HCT116 (cell line): ENCODE results near the gene RASAL2. TPM values are rescaled to one million over a fixed set of nuclear protein-coding genes. Genes with fewer than 3 reads are reported as not detected.
A peak's percentile ranks its signal among the peaks of the same experiment; 100 is the strongest.

Experiments
- ATAC-seq: fragments of 200-7000 bp; cut with Tn5 transposase; 2 replicates; pipeline ENCODE4 v1.9.1; 2020; ENCODE audit warnings: mild to moderate bottlenecking, moderate library complexity
- BruUV-seq: library from RNA; stranded (reverse); fragments of 400-500 nt; replicated peaks from 2 replicates; lab custom pipeline; 2021; lab: Mats Ljungman, UMichigan
- CTCF ChIA-PET: fragments of 300-600 bp; sonication (Branson Sonifier 250); formaldehyde crosslinking; loops from one replicate; lab custom pipeline; 2021; ENCODE audit warnings: antibody characterized with exemption; lab: Charles Lee
- POLR2A ChIA-PET: fragments of 300-600, 350-600 bp; sonication (Branson Sonifier 250); formaldehyde crosslinking; loops from one replicate; lab custom pipeline; 2021; ENCODE audit warnings: antibody characterized with exemption; lab: Charles Lee
- RAD21 ChIA-PET, 2 experiments: fragments of 300-600 bp; sonication (Branson Sonifier 250); formaldehyde crosslinking; loops; one replicate each; lab custom pipeline; 2023; ENCODE audit warnings: low total read pairs in 2 of 2; ENCODE audit not compliant: uncharacterized antibody in 2 of 2, unreplicated experiment in 2 of 2, low non-redundant PET in 1 of 2; lab: Charles Lee
- DNase-seq: peaks from one replicate; pipeline ENCODE4 v3.0.0-alpha.2; 2010; ENCODE audit warnings: low read depth, low spot score
- H2AFZ ChIP-seq: fragments of 200-600 bp; shearing (Covaris generic), sonication (generic); 2 replicates; pipeline ENCODE4 v1.6.1; 2017; ENCODE audit warnings: low read depth, mixed run types, mixed read lengths, antibody characterized with exemption, low read length; ENCODE audit not compliant: poor library complexity, severe bottlenecking
- H3K27ac ChIP-seq: 2 replicates; pipeline ENCODE4 v1.5.1; 2012; ENCODE audit warnings: low read depth, low read length
- H3K27me3 ChIP-seq: fragments of 200-600 bp; sonication (generic); 2 replicates; pipeline ENCODE4 v1.6.1; 2016; ENCODE audit warnings: mixed run types, low read length, mixed read lengths; ENCODE audit not compliant: insufficient read depth
- H3K36me3 ChIP-seq, 2 experiments: fragments of 200-500 bp in 1 of 2; fragments of 200-600 bp in 1 of 2; sonication (Bioruptor generic) in 1 of 2; sonication (generic) in 1 of 2; 2 replicates each; pipeline versions ENCODE4 v1.5.1 to v1.6.1; 2014 to 2016; ENCODE audit warnings: low read length in 2 of 2, inconsistent platforms in 1 of 2, mixed read lengths in 1 of 2, mixed run types in 1 of 2; ENCODE audit not compliant: insufficient read depth in 2 of 2, control insufficient read depth in 1 of 2
- H3K4me1 ChIP-seq, 2 experiments: fragments of 200-600 bp in 1 of 2; sonication (generic) in 1 of 2; 2 replicates each; pipeline versions ENCODE4 v1.5.1 to v1.6.1; 2012 to 2017; ENCODE audit warnings: low read length in 2 of 2, inconsistent platforms in 1 of 2, mild to moderate bottlenecking in 1 of 2, mixed read lengths in 1 of 2, mixed run types in 1 of 2, moderate library complexity in 1 of 2; ENCODE audit not compliant: insufficient read depth in 2 of 2, control insufficient read depth in 1 of 2
- H3K4me2 ChIP-seq: fragments of 200-600 bp; sonication (generic); 2 replicates; pipeline ENCODE4 v1.6.1; 2017; ENCODE audit warnings: mixed run types, low read length, mixed read lengths
- H3K4me3 ChIP-seq, 2 experiments: fragments of 200-600 bp in 1 of 2; sonication (generic) in 1 of 2; replicated peaks in 1 of 2; 2 replicates each; pipeline ENCODE4 v1.5.1; 2011 to 2016; ENCODE audit warnings: low read length in 2 of 2, control low read depth in 1 of 2, low read depth in 1 of 2, mild to moderate bottlenecking in 1 of 2, mixed read lengths in 1 of 2, mixed run types in 1 of 2
- H3K79me2 ChIP-seq: fragments of 200-600 bp; sonication (generic); 2 replicates; pipeline ENCODE4 v1.6.1; 2017; ENCODE audit warnings: mild to moderate bottlenecking, mixed run types, low read length, moderate library complexity, mixed read lengths; ENCODE audit not compliant: insufficient read depth
- H3K9ac ChIP-seq: fragments of 200-600 bp; sonication (generic); 2 replicates; pipeline ENCODE4 v1.6.1; 2016; ENCODE audit warnings: low read length, mixed read lengths
- H3K9me2 ChIP-seq: fragments of 200-600 bp; sonication (generic), shearing (Covaris generic); 2 replicates; pipeline ENCODE4 v1.6.1; 2017; ENCODE audit warnings: mixed run types, mild to moderate bottlenecking, moderate library complexity; ENCODE audit not compliant: insufficient read depth
- H3K9me3 ChIP-seq, 2 experiments: fragments of 200-500 bp in 1 of 2; fragments of 200-600 bp in 1 of 2; sonication (Bioruptor generic) in 1 of 2; sonication (generic) in 1 of 2; 2 replicates each; pipeline ENCODE4 v1.6.1; 2014 to 2017; ENCODE audit warnings: low read length in 2 of 2, mixed read lengths in 2 of 2, inconsistent platforms in 1 of 2, low read depth in 1 of 2, mild to moderate bottlenecking in 1 of 2, mixed run types in 1 of 2, moderate library complexity in 1 of 2; ENCODE audit not compliant: control insufficient read depth in 1 of 2, insufficient read depth in 1 of 2
- H4K20me1 ChIP-seq: fragments of 200-600 bp; sonication (generic), shearing (Covaris generic); 2 replicates; pipeline ENCODE4 v1.6.1; 2017; ENCODE audit warnings: mixed run types, mild to moderate bottlenecking, moderate library complexity; ENCODE audit not compliant: insufficient read depth
- ELF1 ChIP-seq: IDR thresholded peaks from 2 replicates; pipeline ENCODE4 v1.6.1; 2012; ENCODE audit warnings: low read depth, borderline replicate concordance
- EZH2 ChIP-seq: fragments of 200-600 bp; sonication (generic); IDR thresholded peaks from 2 replicates; pipeline ENCODE4 v1.6.1; 2017; ENCODE audit warnings: antibody characterized with exemption, mixed run types
- FOSL1 ChIP-seq: IDR thresholded peaks from 2 replicates; pipeline ENCODE4 v1.6.1; 2012; ENCODE audit warnings: low read depth
- JUND ChIP-seq: IDR thresholded peaks from 2 replicates; pipeline ENCODE4 v1.6.1; 2012
- POLR2AphosphoS5 ChIP-seq: IDR thresholded peaks from 2 replicates; pipeline ENCODE4 v1.6.1; 2011; ENCODE audit warnings: mild to moderate bottlenecking, low read depth, low read length, moderate library complexity
- RAD21 ChIP-seq: IDR thresholded peaks from 2 replicates; pipeline ENCODE4 v1.6.1; 2012; ENCODE audit warnings: low read depth, mild to moderate bottlenecking
- SIN3A ChIP-seq: IDR thresholded peaks from 2 replicates; pipeline ENCODE4 v1.6.1; 2012; ENCODE audit warnings: low read depth
- SP1 ChIP-seq: IDR thresholded peaks from 2 replicates; pipeline ENCODE4 v1.6.1; 2012; ENCODE audit warnings: low read depth
- SRF ChIP-seq: IDR thresholded peaks from 2 replicates; pipeline ENCODE4 v1.6.1; 2012; ENCODE audit warnings: low read depth
- TCF7L2 ChIP-seq: IDR thresholded peaks from 2 replicates; pipeline ENCODE4 v1.7.0; 2011; ENCODE audit warnings: borderline replicate concordance, inconsistent platforms; ENCODE audit not compliant: insufficient read depth, insufficient read length; ENCODE audit errors: extremely low read depth
- YY1 ChIP-seq: IDR thresholded peaks from 2 replicates; pipeline ENCODE4 v1.6.1; 2011; ENCODE audit warnings: low read length, low read depth, moderate library complexity, mild to moderate bottlenecking; ENCODE audit not compliant: insufficient replicate concordance; ENCODE audit errors: extremely low read depth
- ZNF274 ChIP-seq: fragments of 200-500 bp; sonication (Bioruptor generic); IDR thresholded peaks from 2 replicates; pipeline ENCODE4 v1.6.1; 2014; ENCODE audit warnings: mild to moderate bottlenecking, low read depth, low read length, inconsistent platforms
- intact Hi-C: fragments of 100-400 bp; cut with micrococcal nuclease; formaldehyde crosslinking; loops from 2 replicates; pipeline ENCODE4 v1.10.0; 2022
- total RNA-seq: library from RNA; stranded (reverse); gene quantifications from one replicate; pipeline ENCODE4 v1.2.1, GENCODE V29; 2021; ENCODE audit not compliant: unreplicated experiment
- TF ChIP-seq, protein P1 (sequence below): IDR thresholded peaks from 2 replicates; pipeline ENCODE4 v1.6.1; 2012

The RASAL2 gene
- total RNA-seq, 1 experiment from 2014 or later: 11.7 TPM

DNA sequence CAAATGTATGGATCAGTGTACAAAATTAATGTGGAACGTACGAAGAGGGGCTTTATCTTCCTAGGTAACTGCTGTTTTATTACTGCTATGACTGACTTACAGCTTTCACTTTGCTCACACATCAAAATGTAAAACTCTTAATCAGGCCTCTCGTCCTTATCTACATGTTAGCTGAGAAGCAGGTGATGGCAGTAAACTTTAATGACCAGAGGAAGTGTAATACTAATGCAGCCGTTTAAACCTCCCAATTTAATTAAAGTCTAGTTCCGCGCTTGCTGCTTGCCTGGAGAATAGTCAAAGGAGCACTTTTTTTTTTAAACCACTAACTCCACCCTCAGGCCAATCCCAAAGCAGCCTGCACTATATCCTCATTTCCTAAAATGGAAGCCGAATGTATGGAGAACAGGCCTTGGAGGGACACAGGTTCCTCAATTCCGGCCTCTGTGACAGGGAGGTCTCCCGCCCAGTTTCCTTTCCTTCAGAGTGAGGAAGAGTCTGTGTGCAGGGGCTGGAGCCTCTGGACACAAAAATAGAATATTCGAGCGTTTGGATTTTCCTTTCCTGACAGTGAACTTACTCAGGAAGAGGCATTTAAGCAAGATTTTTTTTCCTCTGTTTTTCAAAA, 36.7 kb upstream of the RASAL2 start:
- H3K79me2 ChIP-seq: no peaks in the 10 kb centered on the region
- H3K27me3 ChIP-seq: no peaks in the 10 kb centered on the region
- H2AFZ ChIP-seq: no peak overlapping the region
- H3K9me3 ChIP-seq: no peaks in the 10 kb centered on the region
- ChIA-PET RAD21 (no interaction called here), POLR2A (no interaction called here), CTCF (interaction anchor here (1.0 kb wide), 1 partner anchor 25 kb away, joined by 3 read pairs; no protein-coding TSS in a partner anchor)
- H3K27ac ChIP-seq: no peak overlapping the region
- peaks cover 10 to 54% of the 10 kb centered on the region in 2 experiments for H3K4me1 ChIP-seq
- no TSS peak for BruUV-seq
- no peak overlapping the region for H3K4me2 ChIP-seq
- no peaks in the 10 kb centered on the region for H3K9me2 ChIP-seq
- no peak overlapping the region for H3K9ac ChIP-seq
- intact Hi-C loops: no loop called here
- DNase-seq: no peak
- no peaks in the 10 kb centered on the region for H3K36me3 ChIP-seq
- no peaks in the 10 kb centered on the region for H4K20me1 ChIP-seq
- no peak for TF ChIP-seq ZNF274
- no peak for TF ChIP-seq EZH2
- TF ChIP-seq POLR2AphosphoS5: no peak
- no peak for TF ChIP-seq SP1
- TF ChIP-seq JUND: no peak
- no peak for TF ChIP-seq RAD21
- no peak for ATAC-seq
- H3K4me3 ChIP-seq: no peak overlapping the region

DNA sequence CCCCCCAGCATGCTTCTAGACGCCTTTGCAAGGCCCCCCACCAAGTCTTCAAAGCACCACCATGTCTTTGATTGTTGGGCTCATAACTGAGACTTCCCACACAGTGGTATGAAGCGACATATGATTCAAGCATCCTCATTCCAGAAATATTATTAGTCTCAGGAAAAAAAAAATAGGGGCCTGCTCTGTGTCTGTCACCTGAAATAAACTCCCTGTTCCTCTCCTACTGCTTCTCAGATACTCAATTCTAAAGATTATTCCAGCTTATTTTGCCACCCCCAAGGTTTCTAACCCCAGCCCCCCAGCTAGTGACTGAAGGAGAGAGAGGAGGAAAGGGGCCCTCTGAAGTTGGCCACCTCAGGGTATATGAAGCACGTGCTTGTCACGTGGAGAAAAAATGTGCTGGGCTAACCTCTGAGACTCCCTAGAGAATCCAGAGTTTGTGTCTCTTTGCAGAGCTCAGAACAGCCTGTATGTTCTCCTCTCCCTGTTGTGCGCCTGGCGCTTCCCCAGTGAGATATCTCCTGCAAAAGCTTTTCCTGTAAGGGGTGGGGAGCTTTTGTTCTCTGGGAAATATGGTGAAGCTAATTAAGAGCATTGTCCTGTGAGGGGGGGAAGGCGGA, 35.9 kb upstream of the RASAL2 start:
- Histone ChIP-seq H3K36me3 (no peaks in the 10 kb centered on the region), H3K9me3 (no peaks in the 10 kb centered on the region), H2AFZ (peak overlapping the region; percentile 87), H3K27ac (no peak overlapping the region), H3K4me3 (no peak overlapping the region), H3K4me1 (peaks cover 10 to 46% of the 10 kb centered on the region in 2 experiments), H4K20me1 (no peaks in the 10 kb centered on the region), H3K9me2 (no peaks in the 10 kb centered on the region), H3K4me2 (0 out of 2 replicates have a peak overlapping the region, but pooled peaks have one; percentile 6), H3K9ac (no peak overlapping the region), H3K27me3 (no peaks in the 10 kb centered on the region), H3K79me2 (no peaks in the 10 kb centered on the region)
- ChIA-PET CTCF (no interaction called here), RAD21 (no interaction called here), POLR2A (no interaction called here)
- TF ChIP-seq SIN3A: no peak
- no peak for TF ChIP-seq EZH2
- no peak for TF ChIP-seq TCF7L2
- no peak for TF ChIP-seq RAD21
- TF ChIP-seq ELF1: no peak
- TF ChIP-seq SRF: no peak
- no peak for TF ChIP-seq YY1
- TF ChIP-seq, protein P1, sequence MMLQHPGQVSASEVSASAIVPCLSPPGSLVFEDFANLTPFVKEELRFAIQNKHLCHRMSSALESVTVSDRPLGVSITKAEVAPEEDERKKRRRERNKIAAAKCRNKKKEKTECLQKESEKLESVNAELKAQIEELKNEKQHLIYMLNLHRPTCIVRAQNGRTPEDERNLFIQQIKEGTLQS: no peak
- no peak for TF ChIP-seq FOSL1
- ATAC-seq: no peak
- intact Hi-C loops: no loop called here
- no peak for DNase-seq
- BruUV-seq: no TSS peak
